ENCODE measurements around the gene MOGAT1.
A peak's percentile ranks its signal among the peaks of the same experiment; 100 is the strongest.

Gene MOGAT1

GRCh38 chr2:222671259-222672067 lies at the start of gene MOGAT1:
MOGAT1 (plus strand) TSS chr2:222671658; CDS start chr2:222671786, 128 bp downstream.
- peak; percentile 32 for DNase-seq

- no peak for DNase-seq
Measured at GRCh38 chr2:222621893-222622292, 49.6 kb upstream of the MOGAT1 start.

GRCh38 chr2:222622910-222623309 lies 48.5 kb upstream of the MOGAT1 start:
- no peak for DNase-seq

GRCh38 chr2:222623756-222624309 lies 47.6 kb upstream of the MOGAT1 start:
- no peak for DNase-seq

- no peak for DNase-seq
Measured at GRCh38 chr2:222627764-222628163, 43.7 kb upstream of the MOGAT1 start.

- DNase-seq = no peak
Measured at GRCh38 chr2:222635295-222635694, 36.2 kb upstream of the MOGAT1 start.

GRCh38 chr2:222637067-222637466 lies 34.4 kb upstream of the MOGAT1 start:
- DNase-seq = no peak

GRCh38 chr2:222641336-222641735 lies 30.1 kb upstream of the MOGAT1 start:
- no peak for DNase-seq

GRCh38 chr2:222643134-222643533 lies 28.3 kb upstream of the MOGAT1 start:
- DNase-seq = no peak

- DNase-seq = no peak
Measured at GRCh38 chr2:222646008-222646407, 25.4 kb upstream of the MOGAT1 start.

GRCh38 chr2:222649801-222650200 lies 21.7 kb upstream of the MOGAT1 start:
- DNase-seq = no peak

- DNase-seq = no peak
Measured at GRCh38 chr2:222651718-222652418, 19.6 kb upstream of the MOGAT1 start.

- no peak for DNase-seq
Measured at GRCh38 chr2:222652491-222653255, 18.8 kb upstream of the MOGAT1 start.

GRCh38 chr2:222653280-222653679 lies 18.2 kb upstream of the MOGAT1 start:
- no peak for DNase-seq

- peak; percentile 90 for DNase-seq
Measured at GRCh38 chr2:222655787-222656525, 15.5 kb upstream of the MOGAT1 start, which contains the start of gene FARSB. FARSB (minus strand) TSS chr2:222656092; CDS start chr2:222656073, 19 bp downstream.

GRCh38 chr2:222656526-222657446 lies 14.7 kb upstream of the MOGAT1 start:
- no peak for DNase-seq

- DNase-seq = no peak
Measured at GRCh38 chr2:222663479-222663878, 8.0 kb upstream of the MOGAT1 start.

- DNase-seq = no peak
Measured at GRCh38 chr2:222668494-222669154, 2.8 kb upstream of the MOGAT1 start.

GRCh38 chr2:222669353-222669752 lies 2.1 kb upstream of the MOGAT1 start:
- DNase-seq = no peak

- DNase-seq = no peak
Measured at GRCh38 chr2:222670191-222671038, 1.0 kb upstream of the MOGAT1 start.
